ENCODE results near the gene NINJ1.

DNA sequence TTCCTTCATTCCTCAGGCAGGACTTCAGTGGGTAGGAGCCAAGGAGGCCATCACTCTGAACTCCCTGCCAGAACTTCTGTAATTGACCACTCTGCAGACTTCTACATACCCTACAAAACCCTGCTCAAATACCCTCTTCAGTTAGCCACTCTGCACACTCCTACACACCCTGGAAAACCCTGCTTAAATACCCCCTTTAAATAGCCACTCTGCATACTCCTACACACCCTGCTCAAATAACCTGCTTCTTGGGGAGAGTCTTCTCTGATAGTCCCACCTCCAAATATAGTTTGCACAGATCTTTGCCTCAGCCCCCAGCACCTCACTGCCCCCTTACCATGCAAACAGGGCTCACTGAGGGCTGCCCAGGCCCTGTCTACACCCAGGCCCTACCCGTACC is 56.7 kb downstream of the NINJ1 start:
- TF ChIP-seq, protein P1, sequence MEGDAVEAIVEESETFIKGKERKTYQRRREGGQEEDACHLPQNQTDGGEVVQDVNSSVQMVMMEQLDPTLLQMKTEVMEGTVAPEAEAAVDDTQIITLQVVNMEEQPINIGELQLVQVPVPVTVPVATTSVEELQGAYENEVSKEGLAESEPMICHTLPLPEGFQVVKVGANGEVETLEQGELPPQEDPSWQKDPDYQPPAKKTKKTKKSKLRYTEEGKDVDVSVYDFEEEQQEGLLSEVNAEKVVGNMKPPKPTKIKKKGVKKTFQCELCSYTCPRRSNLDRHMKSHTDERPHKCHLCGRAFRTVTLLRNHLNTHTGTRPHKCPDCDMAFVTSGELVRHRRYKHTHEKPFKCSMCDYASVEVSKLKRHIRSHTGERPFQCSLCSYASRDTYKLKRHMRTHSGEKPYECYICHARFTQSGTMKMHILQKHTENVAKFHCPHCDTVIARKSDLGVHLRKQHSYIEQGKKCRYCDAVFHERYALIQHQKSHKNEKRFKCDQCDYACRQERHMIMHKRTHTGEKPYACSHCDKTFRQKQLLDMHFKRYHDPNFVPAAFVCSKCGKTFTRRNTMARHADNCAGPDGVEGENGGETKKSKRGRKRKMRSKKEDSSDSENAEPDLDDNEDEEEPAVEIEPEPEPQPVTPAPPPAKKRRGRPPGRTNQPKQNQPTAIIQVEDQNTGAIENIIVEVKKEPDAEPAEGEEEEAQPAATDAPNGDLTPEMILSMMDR (conservative IDR thresholded peaks at IDR 0.05 in 1 of 2, IDR thresholded peaks at IDR 0.05 in 1 of 2; ENCODE audit: low read depth in 1 of 2, low read length in 2 of 2) = no peak
- no peak for TF ChIP-seq EZH2 (IDR thresholded peaks at IDR 0.05; ENCODE audit: low read length, missing control alignments)
